GM12892 (cell line): ENCODE data around the gene INAVA.
"Not testable (repeated sequence)": the region's sequence is repeated elsewhere in the genome, so short reads cannot be mapped to it uniquely, and the experiment has no call there.

ENCODE experiments used
- POLR2A ChIP-seq: IDR thresholded peaks from 2 replicates; pipeline ENCODE4 v1.6.1; 2011; ENCODE audit warnings: low read depth, low read length, control low read depth
- POLR2AphosphoS5 ChIP-seq: IDR thresholded peaks from 2 replicates; pipeline ENCODE4 v1.6.1; 2011; ENCODE audit warnings: low read depth, low read length, control low read depth

GRCh38 chr1:200911936-200912335, 17.2 kb downstream of the INAVA start:
- TF ChIP-seq POLR2A, POLR2AphosphoS5: not testable (repeated sequence)
